Prostate gland (tissue), 2 donors: ENCODE measurements around the gene TMEM240. TPM values are rescaled to one million over a fixed set of nuclear protein-coding genes. Genes with fewer than 3 reads are reported as not detected.

Experiments
- DNase-seq: peaks from one replicate; pipeline ENCODE4 v3.0.0-alpha.2; 2019; ENCODE audit warnings: low spot score
- H3K27ac ChIP-seq, 2 donors: fragments of 200-600 bp; sonication (generic); 2 replicates each; pipeline ENCODE4 v1.5.1; 2017 to 2019
- H3K27me3 ChIP-seq: fragments of 200-600 bp; sonication (generic); replicated peaks from 2 replicates; pipeline ENCODE4 v1.5.1; 2019; ENCODE audit not compliant: insufficient read depth
- H3K36me3 ChIP-seq, 2 donors: fragments of 200-600 bp; sonication (generic); 1 replicate in 1 of 2; 2 replicates in 1 of 2; pipeline versions ENCODE4 v1.5.1 to v1.8.1; 2017 to 2019
- H3K4me1 ChIP-seq: fragments of 200-600 bp; sonication (generic); replicated peaks from 2 replicates; pipeline ENCODE4 v1.5.1; 2019
- H3K4me3 ChIP-seq, 2 donors: fragments of 200-600 bp; sonication (generic); 2 replicates each; pipeline ENCODE4 v1.5.1; 2017 to 2019
- H3K9me3 ChIP-seq: fragments of 200-600 bp; sonication (generic); 2 replicates; pipeline ENCODE4 v1.5.1; 2017
- CTCF ChIP-seq, 4 experiments: fragments of 200-600 bp in 2 of 4; fragments of 450-650 bp in 2 of 4; sonication (generic) in 2 of 4; IDR thresholded peaks; 1 replicate in 3 of 4; 2 replicates in 1 of 4; pipeline ENCODE4 v1.5.1; 2016 to 2019; ENCODE audit warnings: antibody characterized with exemption in 4 of 4, mild to moderate bottlenecking in 2 of 4, moderate library complexity in 2 of 4
- POLR2A ChIP-seq: fragments of 450-650 bp; IDR thresholded peaks from one replicate; pipeline ENCODE4 v1.6.1; 2016; ENCODE audit warnings: antibody characterized with exemption, mild to moderate bottlenecking
- POLR2AphosphoS5 ChIP-seq: sonication (generic); formaldehyde crosslinking; IDR thresholded peaks from one replicate; pipeline ENCODE4 v1.6.1; 2017; ENCODE audit warnings: antibody characterized with exemption
- WGBS: methylation state at CpG from one replicate; pipeline ENCODE4 v1.1.5; 2018; 5-methylcytosine and 5-hydroxymethylcytosine counted together
- intact Hi-C: fragments of 100-400 bp; cut with DNase I; formaldehyde crosslinking; loops from one replicate; pipeline ENCODE4 v1.14.2; 2022
- total RNA-seq, 2 donors: library from RNA; depleted of rRNA; stranded (reverse); fragments of >200 nt; gene quantifications; one replicate each; pipeline ENCODE4 v1.1.0, GENCODE V29; 2016

The TMEM240 gene
- total RNA-seq, 2 donors from 2014 or later = 4.5 to 6.8 TPM

DNA sequence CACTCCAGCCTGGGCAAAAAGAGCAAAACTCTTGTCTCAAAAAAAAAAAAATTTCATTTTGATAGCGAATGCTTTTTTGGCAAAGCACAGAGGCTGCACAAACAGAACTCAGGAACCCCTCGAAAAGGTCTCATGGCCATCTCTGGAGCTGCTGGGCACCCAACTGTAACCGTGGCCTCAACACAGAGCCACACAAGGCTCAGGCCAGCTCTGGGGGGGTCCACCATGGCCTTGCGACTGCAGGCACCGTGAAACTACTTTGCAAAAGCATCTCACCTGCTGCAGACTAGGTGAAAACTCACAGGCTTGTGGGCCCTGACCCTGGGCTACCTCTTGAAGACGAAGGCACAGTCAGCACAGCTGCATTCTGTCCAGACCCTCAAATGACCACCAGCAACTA is 16.1 kb upstream of the TMEM240 start:
- Histone ChIP-seq H3K4me3 (no peak overlapping the region), H3K27me3 (no peaks in the 10 kb centered on the region), H3K9me3 (no peaks in the 10 kb centered on the region), H3K36me3 (peaks cover 0 to 3% of the 10 kb centered on the region in 2 donors), H3K27ac (no peak overlapping the region), H3K4me1 (no peaks in the 10 kb centered on the region)
- no peak for TF ChIP-seq POLR2AphosphoS5
- no peak for TF ChIP-seq POLR2A
- TF ChIP-seq CTCF (IDR thresholded peaks at IDR 0.05) = no peak
- 93% methylated on average over 6 of the region's 6 CpGs for WGBS
- intact Hi-C loops = no loop called here
- DNase-seq = no peak

DNA sequence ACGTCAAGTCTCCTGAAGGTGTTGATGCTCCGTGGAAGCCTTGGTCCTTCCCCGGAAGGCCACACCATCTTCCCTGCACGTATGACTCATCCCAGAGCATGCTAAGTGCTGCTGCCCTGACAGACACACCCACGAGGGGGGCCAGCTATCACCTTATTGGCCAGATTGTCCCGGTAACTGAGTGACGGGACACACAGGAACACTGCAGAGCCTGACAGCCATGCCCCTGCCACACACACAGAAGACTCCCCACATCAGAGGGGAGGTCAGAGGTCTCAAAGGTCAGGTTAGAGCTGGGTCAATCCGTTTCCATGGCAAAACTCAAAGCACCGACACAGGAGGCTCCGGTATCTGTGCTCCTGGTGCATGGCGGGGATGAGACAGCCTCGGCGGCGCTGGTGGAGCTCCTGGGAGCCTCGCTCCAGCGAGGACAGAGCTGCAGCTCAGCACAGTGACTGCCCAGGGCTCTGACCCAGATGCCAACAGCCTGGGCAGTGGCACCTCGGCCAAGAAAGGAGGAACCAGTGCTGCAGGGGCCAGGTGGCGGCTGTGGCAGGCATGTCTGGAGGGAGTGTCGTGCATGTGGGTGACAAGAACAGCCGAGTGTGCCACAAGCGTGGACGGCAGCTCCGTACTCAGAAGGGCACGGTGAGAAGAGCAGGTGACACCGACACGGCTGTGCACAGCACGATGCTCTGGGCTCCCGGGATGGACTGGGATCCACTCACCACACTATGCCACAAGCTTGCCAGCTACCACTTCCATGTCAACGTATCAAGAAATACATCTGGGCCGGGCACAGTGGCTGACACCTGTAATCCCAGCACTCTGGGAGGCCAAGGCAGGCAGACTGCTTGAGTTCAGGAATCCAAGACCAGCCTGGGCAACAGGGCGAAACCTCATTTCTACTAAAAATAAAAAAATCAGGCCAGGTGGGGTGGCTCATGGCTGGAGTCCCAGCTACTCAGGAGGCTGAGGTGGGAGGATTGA is 14.8 kb upstream of the TMEM240 start:
- no peaks in the 10 kb centered on the region for H3K9me3 ChIP-seq
- no peak for TF ChIP-seq POLR2A
- no peak for TF ChIP-seq CTCF (IDR thresholded peaks at IDR 0.05)
- TF ChIP-seq POLR2AphosphoS5 = no peak
- no peak overlapping the region for H3K27ac ChIP-seq
- intact Hi-C loops = no loop called here
- H3K27me3 ChIP-seq = no peaks in the 10 kb centered on the region
- H3K4me3 ChIP-seq = no peak overlapping the region
- H3K36me3 ChIP-seq = peaks cover 0 to 3% of the 10 kb centered on the region in 2 donors
- no peaks in the 10 kb centered on the region for H3K4me1 ChIP-seq
- DNase-seq = no peak
- WGBS = 71% methylated on average over 29 of the region's 31 CpGs

- DNase-seq = no peak
- Histone ChIP-seq H3K4me3 (no peak overlapping the region), H3K27me3 (no peaks in the 10 kb centered on the region), H3K9me3 (no peaks in the 10 kb centered on the region), H3K36me3 (peaks cover 0 to 3% of the 10 kb centered on the region in 2 donors), H3K4me1 (no peaks in the 10 kb centered on the region), H3K27ac (no peak overlapping the region)
- intact Hi-C loops = no loop called here
- 78% methylated on average over 13 of the region's 13 CpGs for WGBS
- TF ChIP-seq POLR2AphosphoS5 (no peak), POLR2A (no peak), CTCF (IDR thresholded peaks at IDR 0.05) (no peak)
Observed at GRCh38 chr1:1554550-1554925, 14.1 kb upstream of the TMEM240 start.

GRCh38 chr1:1553821-1554494 is 13.5 kb upstream of the TMEM240 start:
- DNase-seq = no peak
- Histone ChIP-seq H3K36me3 (peaks cover 0 to 3% of the 10 kb centered on the region in 2 donors), H3K9me3 (no peaks in the 10 kb centered on the region), H3K4me1 (no peaks in the 10 kb centered on the region), H3K4me3 (no peak overlapping the region), H3K27me3 (no peaks in the 10 kb centered on the region), H3K27ac (no peak overlapping the region)
- TF ChIP-seq POLR2A (no peak), POLR2AphosphoS5 (no peak), CTCF (IDR thresholded peaks at IDR 0.05) (no peak)
- 90% methylated on average over 35 of the region's 35 CpGs for WGBS
- intact Hi-C loops = no loop called here
